GM12873 (cell line): ENCODE data around the gene OR4K14.

Experiments used
- TF ChIP-seq, protein P1 (sequence below): IDR thresholded peaks from 2 replicates; pipeline ENCODE4 v1.5.1; 2012; ENCODE audit warnings: low read depth, mild to moderate bottlenecking, moderate library complexity, low read length, control low read depth; ENCODE audit not compliant: insufficient read depth; ENCODE audit errors: missing control alignments

The OR4K14 gene

DNA sequence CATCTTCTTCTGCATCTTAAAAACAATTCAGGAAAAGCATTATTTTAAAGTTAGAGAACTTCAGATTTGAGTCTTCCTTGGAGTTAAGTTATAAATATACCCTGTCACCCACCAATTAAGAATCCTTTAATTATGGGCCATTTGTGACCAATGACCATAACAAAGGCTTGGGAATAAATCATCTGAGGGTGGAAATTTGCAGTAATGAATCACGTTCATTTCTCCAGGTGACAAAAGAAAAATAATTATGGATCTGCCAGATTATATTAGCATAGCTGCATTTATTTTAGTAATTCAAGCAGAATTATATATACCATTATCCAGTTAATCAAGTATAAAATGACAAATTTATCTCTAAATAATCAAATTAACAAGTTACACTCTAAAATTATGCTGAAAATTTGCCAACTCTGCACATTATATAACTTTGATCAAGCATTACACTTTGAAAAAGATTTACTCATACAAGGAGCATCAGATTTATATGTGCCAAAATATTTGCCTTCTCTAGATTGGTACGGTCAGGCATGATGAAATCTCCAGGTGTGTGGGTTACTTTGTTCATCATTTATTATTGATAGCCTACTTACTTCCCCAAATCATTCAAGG is at the start of gene OR4K14:
Gene OR4K14, minus strand, starts transcription at position 51 of the 609 bp plus-strand sequence. CDS start 4,114 bp downstream, outside the sequence.
- TF ChIP-seq, protein P1, sequence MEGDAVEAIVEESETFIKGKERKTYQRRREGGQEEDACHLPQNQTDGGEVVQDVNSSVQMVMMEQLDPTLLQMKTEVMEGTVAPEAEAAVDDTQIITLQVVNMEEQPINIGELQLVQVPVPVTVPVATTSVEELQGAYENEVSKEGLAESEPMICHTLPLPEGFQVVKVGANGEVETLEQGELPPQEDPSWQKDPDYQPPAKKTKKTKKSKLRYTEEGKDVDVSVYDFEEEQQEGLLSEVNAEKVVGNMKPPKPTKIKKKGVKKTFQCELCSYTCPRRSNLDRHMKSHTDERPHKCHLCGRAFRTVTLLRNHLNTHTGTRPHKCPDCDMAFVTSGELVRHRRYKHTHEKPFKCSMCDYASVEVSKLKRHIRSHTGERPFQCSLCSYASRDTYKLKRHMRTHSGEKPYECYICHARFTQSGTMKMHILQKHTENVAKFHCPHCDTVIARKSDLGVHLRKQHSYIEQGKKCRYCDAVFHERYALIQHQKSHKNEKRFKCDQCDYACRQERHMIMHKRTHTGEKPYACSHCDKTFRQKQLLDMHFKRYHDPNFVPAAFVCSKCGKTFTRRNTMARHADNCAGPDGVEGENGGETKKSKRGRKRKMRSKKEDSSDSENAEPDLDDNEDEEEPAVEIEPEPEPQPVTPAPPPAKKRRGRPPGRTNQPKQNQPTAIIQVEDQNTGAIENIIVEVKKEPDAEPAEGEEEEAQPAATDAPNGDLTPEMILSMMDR = no peak

- TF ChIP-seq, protein P1 = no peak
These were observed 40.6 kb upstream of the OR4K14 start, which contains the start of gene OR4L1 for GRCh38 chr14:20059745-20060144. Gene OR4L1, plus strand, starts transcription at chr14:20060045. Its CDS starts 0 bp downstream, at chr14:20060045.

- TF ChIP-seq, protein P1 = no peak
These were observed 29.1 kb upstream of the OR4K14 start for GRCh38 chr14:20048202-20048601.

- TF ChIP-seq, protein P1 = no peak
These were observed 25.1 kb upstream of the OR4K14 start for GRCh38 chr14:20044243-20044642.

GRCh38 chr14:20035938-20036337 is 16.8 kb upstream of the OR4K14 start, which contains the start of gene OR4K13:
Gene OR4K13, minus strand, starts transcription at chr14:20036038. Its CDS starts 1,280 bp downstream, at chr14:20034758.
- TF ChIP-seq, protein P1 = no peak

DNA sequence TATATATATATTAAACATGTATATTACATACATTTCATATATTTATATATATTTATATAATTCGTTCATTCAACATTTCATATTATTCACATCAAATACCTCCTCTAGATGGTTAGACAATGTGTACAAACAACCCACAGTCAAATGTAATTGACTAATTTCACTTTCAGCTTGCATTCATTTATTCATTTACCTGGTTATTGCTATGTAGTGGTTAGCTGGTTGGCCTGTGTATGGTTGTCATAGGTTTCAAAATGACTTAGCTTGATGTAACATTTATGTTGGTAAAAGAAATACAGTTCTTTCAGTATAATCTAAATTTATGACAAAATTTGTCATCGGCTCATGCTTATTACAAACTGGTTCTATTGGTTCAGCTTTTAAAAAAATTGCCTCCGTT is 16.3 kb upstream of the OR4K14 start:
- TF ChIP-seq, protein P1 = no peak

GRCh38 chr14:20031058-20031457 is 12.0 kb upstream of the OR4K14 start:
- TF ChIP-seq, protein P1 = no peak
